K562 (cell line): ENCODE measurements around the gene SERF2. TPM values are rescaled to one million over a fixed set of nuclear protein-coding genes. Genes with fewer than 3 reads are reported as not detected.
A peak's percentile ranks its signal among the peaks of the same experiment; 100 is the strongest.

Source experiments
- ARID2 ChIP-seq: fragments of 450-650 bp; IDR thresholded peaks from 2 replicates; pipeline ENCODE4 v1.6.1; 2017; ENCODE audit warnings: antibody characterized with exemption, mild to moderate bottlenecking
- ATF7 ChIP-seq: fragments of 450-650 bp; IDR thresholded peaks from 2 replicates; pipeline ENCODE4 v1.7.1; 2014; ENCODE audit warnings: mild to moderate bottlenecking, moderate library complexity
- BCOR ChIP-seq: fragments of 450-650 bp; IDR thresholded peaks from 2 replicates; pipeline ENCODE4 v1.6.1; 2016
- CEBPB ChIP-seq: fragments of 450-650 bp; IDR thresholded peaks from 2 replicates; pipeline ENCODE4 v1.6.1; 2016; ENCODE audit warnings: missing genetic modification characterization, missing compliant biosample characterization
- COPS2 ChIP-seq: fragments of 450-650 bp; conservative IDR thresholded peaks from 2 replicates; pipeline ENCODE4 v1.6.1; 2016; ENCODE audit warnings: mild to moderate bottlenecking, moderate library complexity
- EP400 ChIP-seq: fragments of 450-650 bp; IDR thresholded peaks from 2 replicates; pipeline ENCODE4 v1.6.1; 2017; ENCODE audit warnings: antibody characterized with exemption, mild to moderate bottlenecking, moderate library complexity
- FOXA3 ChIP-seq, 2 experiments: fragments of 450-650 bp in 1 of 2; sonication (generic) in 1 of 2; formaldehyde crosslinking; IDR thresholded peaks in 1 of 2; conservative IDR thresholded peaks in 1 of 2; 2 replicates each; pipeline versions ENCODE4 v1.4.0 to v1.8.0; 2020 to 2022; ENCODE audit warnings: mild to moderate bottlenecking in 2 of 2, missing genetic modification reagents in 1 of 2
- MAFK ChIP-seq: IDR thresholded peaks from 2 replicates; pipeline ENCODE4 v1.6.1; 2011; ENCODE audit warnings: low read length, improper control_type of control experiment
- MAZ ChIP-seq, 2 experiments: fragments of 450-650 bp in 1 of 2; sonication (generic) in 1 of 2; formaldehyde crosslinking; IDR thresholded peaks in 1 of 2; conservative IDR thresholded peaks in 1 of 2; 2 replicates each; pipeline versions ENCODE4 v1.4.0 to v1.5.0; 2020; ENCODE audit warnings: mild to moderate bottlenecking in 1 of 2, missing genetic modification reagents in 1 of 2
- MIER1 ChIP-seq: fragments of 450-650 bp; IDR thresholded peaks from 2 replicates; pipeline ENCODE4 v1.6.1; 2016; ENCODE audit warnings: antibody characterized with exemption, mild to moderate bottlenecking, low read depth
- PHF21A ChIP-seq: fragments of 450-650 bp; IDR thresholded peaks from 2 replicates; pipeline ENCODE4 v1.6.1; 2017; ENCODE audit warnings: low read depth, borderline replicate concordance
- SUPT5H ChIP-seq: fragments of 450-650 bp; IDR thresholded peaks from 2 replicates; pipeline ENCODE4 v1.6.1; 2016
- YY1 ChIP-seq, 3 experiments: IDR thresholded peaks; 2 replicates each; pipeline ENCODE4 v1.6.1; 2011; ENCODE audit warnings: low read length in 2 of 3, mild to moderate bottlenecking in 2 of 3, moderate library complexity in 2 of 3, borderline replicate concordance in 1 of 3, control low read depth in 1 of 3, low read depth in 1 of 3; ENCODE audit not compliant: insufficient read depth in 3 of 3, insufficient replicate concordance in 2 of 3, control insufficient read depth in 1 of 3, insufficient read length in 1 of 3; ENCODE audit errors: extremely low read depth in 1 of 3
- ZBTB1 ChIP-seq: sonication (generic); formaldehyde crosslinking; IDR thresholded peaks from 2 replicates; pipeline ENCODE4 v1.8.1; 2023; ENCODE audit warnings: missing genetic modification reagents, low read depth, mild to moderate bottlenecking, borderline replicate concordance
- ZFP30 ChIP-seq: fragments of 250-450 bp; sonication (Bioruptor Pico); IDR thresholded peaks from 2 replicates; pipeline ENCODE4 v1.8.0; 2022; ENCODE audit warnings: moderate library complexity, mild to moderate bottlenecking, inconsistent platforms, borderline replicate concordance
- ZNF174 ChIP-seq: fragments of 250-450 bp; sonication (Bioruptor Pico); IDR thresholded peaks from 2 replicates; pipeline ENCODE4 v1.4.0; 2020; ENCODE audit warnings: mild to moderate bottlenecking
- ZNF212 ChIP-seq: fragments of 450-650 bp; formaldehyde crosslinking; IDR thresholded peaks from 2 replicates; pipeline ENCODE4 v1.4.0; 2020; ENCODE audit warnings: mild to moderate bottlenecking
- ZNF232 ChIP-seq: sonication (generic); formaldehyde crosslinking; IDR thresholded peaks from 2 replicates; pipeline ENCODE4 v1.8.0; 2022; ENCODE audit warnings: mild to moderate bottlenecking, missing genetic modification reagents
- ZNF589 ChIP-seq: fragments of 200-800 bp; sonication (Bioruptor generic); IDR thresholded peaks from 2 replicates; pipeline ENCODE4 v1.6.1; 2016; ENCODE audit warnings: low read depth, missing genetic modification characterization, missing compliant biosample characterization
- polyA plus RNA-seq, 8 experiments: library from polyadenylated mRNA; depleted of rRNA in 4 of 8; stranded (reverse) in 5 of 8; unstranded in 3 of 8; fragments of >200 nt; fragmentation: Nextera tagmentation in 2 of 8; fragmentation: Illumina TruSeq in 1 of 8; extraction: Ambion mirVana in 2 of 8; extraction: Trizol in 1 of 8; gene quantifications; 2 replicates each; pipeline versions ENCODE4 v1.2.1 to v1.2.3, GENCODE V29; 2011 to 2014; ENCODE audit warnings: inconsistent platforms in 1 of 8, missing spikeins in 1 of 8
- total RNA-seq, 7 experiments: library from RNA; depleted of rRNA in 6 of 7; stranded (reverse); fragments of >200 nt in 6 of 7; fragmentation: Illumina TruSeq in 2 of 7; extraction: Trizol in 2 of 7; gene quantifications; 2 replicates each; pipeline versions ENCODE4 v1.2.1 to v1.2.3, GENCODE V29; 2011 to 2021; ENCODE audit warnings: low replicate concordance in 1 of 7
- TF ChIP-seq, protein P1 (sequence below), 2 experiments: fragments of 150-350 bp in 1 of 2; IDR thresholded peaks; 2 replicates each; pipeline ENCODE4 v1.6.1; 2012 to 2016; ENCODE audit warnings: low read depth in 2 of 2, low read length in 2 of 2, mild to moderate bottlenecking in 1 of 2, moderate library complexity in 1 of 2
- TF ChIP-seq, protein P2 (sequence below): fragments of 450-650 bp; formaldehyde crosslinking; IDR thresholded peaks from 2 replicates; pipeline ENCODE4 v1.4.0; 2022; ENCODE audit warnings: missing genetic modification characterization
- TF ChIP-seq, protein P3 (sequence below): fragments of 250-450 bp; sonication (Bioruptor Pico); IDR thresholded peaks from 2 replicates; pipeline ENCODE4 v1.5.0; 2021

The SERF2 gene
- total and polyA plus RNA-seq, 9 of the 15 experiments (the other 6 are each of a cell fraction or from before 2014, with no cell fraction given), result 497 to 3,360 (median 867) TPM

DNA sequence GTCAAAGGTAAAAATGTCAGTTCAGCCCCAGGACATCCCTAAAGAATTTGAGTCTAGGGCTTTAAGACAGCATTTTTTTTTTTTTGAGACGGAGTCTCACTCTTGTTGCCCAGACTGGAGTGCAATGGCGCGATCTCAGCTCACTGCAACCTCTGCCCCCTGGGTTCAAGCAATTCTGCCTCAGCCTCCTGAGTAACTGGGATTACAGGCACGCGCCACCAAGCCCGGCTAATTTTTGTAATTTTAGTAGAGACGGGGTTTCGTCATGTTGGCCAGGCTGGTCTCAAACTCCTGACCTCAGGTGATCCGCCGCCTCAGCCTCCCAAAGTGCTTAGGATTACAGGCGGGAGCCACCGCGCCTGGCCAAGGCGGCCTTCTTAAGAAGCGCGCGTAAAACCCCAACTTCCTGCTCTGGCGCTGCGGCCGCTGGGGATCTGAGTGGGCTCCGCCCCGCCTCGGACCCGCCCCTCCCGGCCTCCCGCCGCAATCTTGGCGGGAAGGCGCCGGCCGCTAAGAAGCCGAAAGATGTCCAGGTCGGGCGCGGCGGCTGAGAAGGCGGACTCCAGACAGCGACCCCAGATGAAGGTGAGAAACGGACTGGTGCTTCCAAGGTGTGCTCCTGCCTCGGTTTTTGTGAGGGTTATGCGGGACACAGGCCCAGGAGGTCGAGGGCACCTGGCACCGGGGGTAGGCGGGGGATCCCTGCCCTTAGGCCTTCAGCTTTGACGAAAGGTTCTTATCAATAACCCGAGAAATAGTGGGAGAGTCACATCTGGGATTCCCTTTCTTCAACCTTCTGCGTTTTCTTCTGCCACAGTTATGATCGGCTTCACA is 34.6 kb downstream of the SERF2 start, which contains the start of gene WDR76 (continued):
- TF ChIP-seq, protein P1, sequence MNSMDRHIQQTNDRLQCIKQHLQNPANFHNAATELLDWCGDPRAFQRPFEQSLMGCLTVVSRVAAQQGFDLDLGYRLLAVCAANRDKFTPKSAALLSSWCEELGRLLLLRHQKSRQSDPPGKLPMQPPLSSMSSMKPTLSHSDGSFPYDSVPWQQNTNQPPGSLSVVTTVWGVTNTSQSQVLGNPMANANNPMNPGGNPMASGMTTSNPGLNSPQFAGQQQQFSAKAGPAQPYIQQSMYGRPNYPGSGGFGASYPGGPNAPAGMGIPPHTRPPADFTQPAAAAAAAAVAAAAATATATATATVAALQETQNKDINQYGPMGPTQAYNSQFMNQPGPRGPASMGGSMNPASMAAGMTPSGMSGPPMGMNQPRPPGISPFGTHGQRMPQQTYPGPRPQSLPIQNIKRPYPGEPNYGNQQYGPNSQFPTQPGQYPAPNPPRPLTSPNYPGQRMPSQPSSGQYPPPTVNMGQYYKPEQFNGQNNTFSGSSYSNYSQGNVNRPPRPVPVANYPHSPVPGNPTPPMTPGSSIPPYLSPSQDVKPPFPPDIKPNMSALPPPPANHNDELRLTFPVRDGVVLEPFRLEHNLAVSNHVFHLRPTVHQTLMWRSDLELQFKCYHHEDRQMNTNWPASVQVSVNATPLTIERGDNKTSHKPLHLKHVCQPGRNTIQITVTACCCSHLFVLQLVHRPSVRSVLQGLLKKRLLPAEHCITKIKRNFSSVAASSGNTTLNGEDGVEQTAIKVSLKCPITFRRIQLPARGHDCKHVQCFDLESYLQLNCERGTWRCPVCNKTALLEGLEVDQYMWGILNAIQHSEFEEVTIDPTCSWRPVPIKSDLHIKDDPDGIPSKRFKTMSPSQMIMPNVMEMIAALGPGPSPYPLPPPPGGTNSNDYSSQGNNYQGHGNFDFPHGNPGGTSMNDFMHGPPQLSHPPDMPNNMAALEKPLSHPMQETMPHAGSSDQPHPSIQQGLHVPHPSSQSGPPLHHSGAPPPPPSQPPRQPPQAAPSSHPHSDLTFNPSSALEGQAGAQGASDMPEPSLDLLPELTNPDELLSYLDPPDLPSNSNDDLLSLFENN (IDR thresholded peaks at IDR 0.05; ENCODE audit: low read depth in 2 of 2, low read length in 2 of 2), result no peak
- TF ChIP-seq PHF21A (no peak), ZNF174 (no peak), COPS2 (no peak), MAFK (no peak), CEBPB (tag) (peak; percentile 68), ZNF232 (CRISPR knock-in tag) (no peak), MAZ (CRISPR knock-in tag; conservative IDR thresholded peaks at IDR 0.05 in 1 of 2, IDR thresholded peaks at IDR 0.05 in 1 of 2) (peak; percentile 55 to 85; a peak in 3 of 4 replicates), YY1 (IDR thresholded peaks at IDR 0.05; ENCODE audit: borderline replicate concordance in 1 of 3, control insufficient read depth in 1 of 3, extremely low read depth in 1 of 3, insufficient read depth in 3 of 3, insufficient read length in 1 of 3, insufficient replicate concordance in 2 of 3, low read depth in 1 of 3, low read length in 2 of 3) (peak in 2 of 3 experiments; percentile 57 to 74), BCOR (peak; percentile 83), ATF7 (peak; percentile 63; the same call in 1 of the 2 replicates), ZFP30 (CRISPR knock-in tag) (no peak), ZNF589 (CRISPR knock-in tag) (0 out of 2 replicates have a peak, but pooled peaks have one; percentile 80), ZBTB1 (CRISPR knock-in tag) (0 out of 2 replicates have a peak, but pooled peaks have one; percentile 29), SUPT5H (peak; percentile 82), ZNF212 (CRISPR knock-in tag) (no peak), EP400 (peak; percentile 88), MIER1 (no peak), ARID2 (peak; percentile 19; the same call in 1 of the 2 replicates), FOXA3 (CRISPR knock-in tag; conservative IDR thresholded peaks at IDR 0.05 in 1 of 2, IDR thresholded peaks at IDR 0.05 in 1 of 2) (peak in 1 of 2 experiments; percentile 84; a peak in 2 of 4 replicates)
- TF ChIP-seq, protein P2, sequence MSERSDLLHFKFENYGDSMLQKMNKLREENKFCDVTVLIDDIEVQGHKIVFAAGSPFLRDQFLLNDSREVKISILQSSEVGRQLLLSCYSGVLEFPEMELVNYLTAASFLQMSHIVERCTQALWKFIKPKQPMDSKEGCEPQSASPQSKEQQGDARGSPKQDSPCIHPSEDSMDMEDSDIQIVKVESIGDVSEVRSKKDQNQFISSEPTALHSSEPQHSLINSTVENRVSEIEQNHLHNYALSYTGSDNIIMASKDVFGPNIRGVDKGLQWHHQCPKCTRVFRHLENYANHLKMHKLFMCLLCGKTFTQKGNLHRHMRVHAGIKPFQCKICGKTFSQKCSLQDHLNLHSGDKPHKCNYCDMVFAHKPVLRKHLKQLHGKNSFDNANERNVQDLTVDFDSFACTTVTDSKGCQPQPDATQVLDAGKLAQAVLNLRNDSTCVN (CRISPR knock-in tag), result no peak
- TF ChIP-seq, protein P3, sequence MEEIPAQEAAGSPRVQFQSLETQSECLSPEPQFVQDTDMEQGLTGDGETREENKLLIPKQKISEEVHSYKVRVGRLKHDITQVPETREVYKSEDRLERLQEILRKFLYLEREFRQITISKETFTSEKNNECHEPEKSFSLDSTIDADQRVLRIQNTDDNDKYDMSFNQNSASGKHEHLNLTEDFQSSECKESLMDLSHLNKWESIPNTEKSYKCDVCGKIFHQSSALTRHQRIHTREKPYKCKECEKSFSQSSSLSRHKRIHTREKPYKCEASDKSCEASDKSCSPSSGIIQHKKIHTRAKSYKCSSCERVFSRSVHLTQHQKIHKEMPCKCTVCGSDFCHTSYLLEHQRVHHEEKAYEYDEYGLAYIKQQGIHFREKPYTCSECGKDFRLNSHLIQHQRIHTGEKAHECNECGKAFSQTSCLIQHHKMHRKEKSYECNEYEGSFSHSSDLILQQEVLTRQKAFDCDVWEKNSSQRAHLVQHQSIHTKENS, result no peak
